K562 (cell line): ENCODE data around the gene CD38. TPM values are rescaled to one million over a fixed set of nuclear protein-coding genes. Genes with fewer than 3 reads are reported as not detected.

ENCODE experiments used
- ATAC-seq: fragments of 200-7000 bp; cut with Tn5 transposase; 3 replicates; pipeline ENCODE4 v1.9.1; 2020; ENCODE audit warnings: moderate library complexity
- BruUV-seq: library from RNA; stranded (reverse); fragments of 400-500 nt; replicated peaks from 2 replicates; lab custom pipeline; 2021; lab: Mats Ljungman, UMichigan
- CTCF ChIA-PET: fragments of 300-600 bp; formaldehyde crosslinking; extraction: SDS; loops from one replicate; lab custom pipeline; 2021; ENCODE audit warnings: low intra/inter-chr PET ratio; lab: Yijun Ruan, JAX
- POLR2A ChIA-PET: fragments of 300-600, 350-650 bp; sonication (Branson Sonifier 250); formaldehyde crosslinking; extraction: SDS; loops from one replicate; lab custom pipeline; 2021; ENCODE audit warnings: antibody characterized with exemption, inconsistent platforms; lab: Yijun Ruan, JAX
- DNase-seq, 4 experiments: peaks; one replicate each; pipeline versions ENCODE4 v3.0.0 to v3.0.0-alpha.2; 2011 to 2018; ENCODE audit warnings: low spot score in 3 of 4, mixed read lengths in 3 of 4; ENCODE audit errors: extremely low read depth in 1 of 4
- FAIRE-seq: peaks from 2 replicates; lab custom pipeline; 2011; peaks lifted over from hg19 to GRCh38; lab: Jason Lieb, UNC
- H2AFZ ChIP-seq: 2 replicates; pipeline ENCODE4 v1.6.0; 2011; ENCODE audit warnings: low read depth, low read length, control low read depth, inconsistent platforms
- H3K27ac ChIP-seq: fragments of 200-600 bp; 3 replicates; pipeline ENCODE4 v1.8.0; 2011; ENCODE audit warnings: low read depth, mild to moderate bottlenecking, control low read depth, inconsistent platforms, low read length, moderate library complexity, mixed read lengths; ENCODE audit errors: extremely low read depth
- H3K27me3 ChIP-seq, 2 experiments: fragments of 300-600 bp in 1 of 2; 2 replicates in 1 of 2; 3 replicates in 1 of 2; pipeline versions ENCODE4 v1.6.0 to v1.8.0; 2011; ENCODE audit warnings: inconsistent platforms in 2 of 2, low read length in 2 of 2, mild to moderate bottlenecking in 1 of 2, mixed read lengths in 1 of 2, moderate library complexity in 1 of 2; ENCODE audit not compliant: control insufficient read depth in 2 of 2, insufficient read depth in 2 of 2
- H3K36me3 ChIP-seq: fragments of 300-600 bp; 3 replicates; pipeline ENCODE4 v1.8.0; 2011; ENCODE audit warnings: mild to moderate bottlenecking, low read length, inconsistent platforms; ENCODE audit not compliant: control insufficient read depth, insufficient read depth
- H3K4me1 ChIP-seq, 2 experiments: fragments of 200-600 bp in 1 of 2; replicated peaks in 1 of 2; 2 replicates in 1 of 2; 3 replicates in 1 of 2; pipeline versions ENCODE4 v1.5.1 to v1.8.0; 2011; ENCODE audit warnings: inconsistent platforms in 2 of 2, low read length in 2 of 2, mild to moderate bottlenecking in 1 of 2, mixed read lengths in 1 of 2, moderate library complexity in 1 of 2; ENCODE audit not compliant: control insufficient read depth in 2 of 2, insufficient read depth in 2 of 2
- H3K4me2 ChIP-seq: 2 replicates; pipeline ENCODE4 v1.6.1; 2011; ENCODE audit warnings: low read length, control low read depth, inconsistent platforms, mixed read lengths; ENCODE audit not compliant: insufficient read depth
- H3K4me3 ChIP-seq: fragments of 200-600 bp; sonication (generic), shearing (Covaris generic); 2 replicates; pipeline ENCODE4 v1.5.1; 2016; ENCODE audit warnings: control low read depth, inconsistent platforms
- H3K79me2 ChIP-seq: fragments of 200-600 bp; 3 replicates; pipeline ENCODE4 v1.8.0; 2011; ENCODE audit warnings: low read length, inconsistent platforms; ENCODE audit not compliant: control insufficient read depth, insufficient read depth
- H3K9ac ChIP-seq, 2 experiments: 2 replicates each; pipeline versions ENCODE4 v1.6.0 to v1.6.1; 2011; ENCODE audit warnings: low read depth in 2 of 2, low read length in 2 of 2, control low read depth in 1 of 2, inconsistent platforms in 1 of 2, mild to moderate bottlenecking in 1 of 2, mixed read lengths in 1 of 2; ENCODE audit not compliant: insufficient read depth in 1 of 2
- H3K9me1 ChIP-seq: one replicate; pipeline ENCODE4 v1.6.0; 2011; ENCODE audit warnings: inconsistent platforms, mild to moderate bottlenecking, low read length, moderate library complexity; ENCODE audit not compliant: control insufficient read depth, insufficient read depth
- H3K9me3 ChIP-seq: replicated peaks from 2 replicates; pipeline ENCODE4 v1.5.1; 2011; ENCODE audit warnings: low read depth, low read length, inconsistent platforms; ENCODE audit not compliant: control insufficient read depth, insufficient read depth
- H4K20me1 ChIP-seq: replicated peaks from 2 replicates; pipeline ENCODE4 v1.6.1; 2011; ENCODE audit warnings: low read length, inconsistent platforms, mixed read lengths; ENCODE audit not compliant: control insufficient read depth, insufficient read depth
- BRCA1 ChIP-seq, 2 experiments: fragments of 450-650 bp in 1 of 2; sonication (generic) in 1 of 2; formaldehyde crosslinking in 1 of 2; IDR thresholded peaks; 2 replicates each; pipeline versions ENCODE4 v1.5.0 to v1.6.1; 2017 to 2020; ENCODE audit warnings: mild to moderate bottlenecking in 1 of 2, missing genetic modification reagents in 1 of 2
- CC2D1A ChIP-seq: fragments of 450-650 bp; IDR thresholded peaks from 2 replicates; pipeline ENCODE4 v1.6.1; 2017; ENCODE audit warnings: mild to moderate bottlenecking
- CHD1 ChIP-seq: fragments of 200-600 bp; sonication (generic); IDR thresholded peaks from one replicate; pipeline ENCODE4 v1.6.1; 2012; ENCODE audit warnings: mild to moderate bottlenecking, moderate library complexity, low read length, inconsistent platforms
- EP300 ChIP-seq: IDR thresholded peaks from 2 replicates; pipeline ENCODE4 v1.6.1; 2012; ENCODE audit warnings: low read length, improper control_type of control experiment
- FOS ChIP-seq: IDR thresholded peaks from 3 replicates; pipeline ENCODE4 v1.6.1; 2011; ENCODE audit not compliant: insufficient read length; ENCODE audit errors: extremely low read depth
- KLF6 ChIP-seq: fragments of 250-450 bp; sonication (Bioruptor Pico); IDR thresholded peaks from 2 replicates; pipeline ENCODE4 v1.4.0; 2020; ENCODE audit warnings: mild to moderate bottlenecking, moderate library complexity, borderline replicate concordance
- NFATC3 ChIP-seq: fragments of 450-650 bp; IDR thresholded peaks from 2 replicates; pipeline ENCODE4 v1.6.1; 2017; ENCODE audit warnings: mild to moderate bottlenecking
- RUNX1 ChIP-seq: sonication (generic); IDR thresholded peaks from 2 replicates; pipeline ENCODE4 v1.6.1; 2016; ENCODE audit warnings: antibody characterized with exemption, low read depth
- ZNF174 ChIP-seq: fragments of 250-450 bp; sonication (Bioruptor Pico); IDR thresholded peaks from 2 replicates; pipeline ENCODE4 v1.4.0; 2020; ENCODE audit warnings: mild to moderate bottlenecking
- ZNF224 ChIP-seq: sonication (generic); formaldehyde crosslinking; IDR thresholded peaks from 2 replicates; pipeline ENCODE4 v1.8.0; 2022; ENCODE audit warnings: mild to moderate bottlenecking, missing genetic modification reagents
- ZNF780A ChIP-seq: fragments of 250-450 bp; sonication (Bioruptor Pico); IDR thresholded peaks from 2 replicates; pipeline ENCODE4 v1.5.0; 2021; ENCODE audit warnings: mild to moderate bottlenecking
- ZNF830 ChIP-seq: fragments of 250-450 bp; sonication (Bioruptor Pico); IDR thresholded peaks from 2 replicates; pipeline ENCODE4 v1.5.0; 2021; ENCODE audit warnings: mild to moderate bottlenecking
- WGBS: fragments of 100-300 bp; shearing (Covaris generic); methylation state at CpG from one replicate; pipeline ENCODE4 v1.1.6; 2016; ENCODE audit warnings: low coverage, mixed read lengths; ENCODE audit not compliant: insufficient coverage; ENCODE audit errors: missing lambda C conversion rate; 5-methylcytosine and 5-hydroxymethylcytosine counted together
- in situ Hi-C: fragments of 300-500 bp; cut with MboI; formaldehyde crosslinking; loops from 4 replicates; pipeline ENCODE4 v1.15.0; 2018; ENCODE audit warnings: inconsistent platforms, mixed read lengths
- intact Hi-C: fragments of 100-400 bp; cut with micrococcal nuclease; formaldehyde crosslinking; loops from 2 replicates; pipeline ENCODE4 v1.14.2; 2022
- polyA plus RNA-seq, 8 experiments: library from polyadenylated mRNA; depleted of rRNA in 4 of 8; stranded (reverse) in 5 of 8; unstranded in 3 of 8; fragments of >200 nt; fragmentation: Nextera tagmentation in 2 of 8; fragmentation: Illumina TruSeq in 1 of 8; extraction: Ambion mirVana in 2 of 8; extraction: Trizol in 1 of 8; gene quantifications; 2 replicates each; pipeline versions ENCODE4 v1.2.1 to v1.2.3, GENCODE V29; 2011 to 2014; ENCODE audit warnings: inconsistent platforms in 1 of 8, missing spikeins in 1 of 8
- total RNA-seq, 7 experiments: library from RNA; depleted of rRNA in 6 of 7; stranded (reverse); fragments of >200 nt in 6 of 7; fragmentation: Illumina TruSeq in 2 of 7; extraction: Trizol in 2 of 7; gene quantifications; 2 replicates each; pipeline versions ENCODE4 v1.2.1 to v1.2.3, GENCODE V29; 2011 to 2021; ENCODE audit warnings: low replicate concordance in 1 of 7
- TF ChIP-seq, protein P1 (sequence below): fragments of 450-650 bp; IDR thresholded peaks from 2 replicates; pipeline ENCODE4 v1.6.1; 2018; ENCODE audit warnings: mild to moderate bottlenecking, low read depth; ENCODE audit not compliant: partially characterized antibody
- TF ChIP-seq, protein P2 (sequence below): fragments of 450-650 bp; IDR thresholded peaks from 2 replicates; pipeline ENCODE4 v1.6.1; 2016; ENCODE audit warnings: borderline replicate concordance
- TF ChIP-seq, protein P3 (sequence below): fragments of 250-450 bp; sonication (Bioruptor Pico); IDR thresholded peaks from 2 replicates; pipeline ENCODE4 v1.4.0; 2020; ENCODE audit warnings: mild to moderate bottlenecking, moderate library complexity

The CD38 gene
- total and polyA plus RNA-seq, 9 of the 15 experiments (the other 6 are each of a cell fraction or from before 2014, with no cell fraction given) = 0.04 to 0.06 (median 0.04) TPM; not detected in 5

DNA sequence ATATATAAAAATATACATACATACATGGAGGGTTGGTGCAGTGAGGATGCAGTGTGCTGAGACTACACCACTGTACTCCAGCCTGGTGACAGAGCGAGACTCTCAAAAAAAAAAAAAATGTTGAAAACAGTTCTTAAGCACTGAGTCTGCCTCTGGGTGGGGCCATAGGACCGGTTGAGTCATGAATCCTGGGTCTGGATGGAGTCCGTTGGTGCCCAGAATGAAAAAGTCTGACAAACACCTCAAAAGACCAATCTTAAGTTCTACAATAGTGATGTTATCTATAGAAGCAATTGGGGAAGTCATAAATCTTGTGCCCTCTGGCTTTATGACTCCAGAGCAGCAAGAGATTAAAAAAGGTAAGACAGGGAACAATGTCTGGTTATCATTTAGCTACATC lies 90.0 kb downstream of the CD38 start (continued):
- TF ChIP-seq, protein P1, sequence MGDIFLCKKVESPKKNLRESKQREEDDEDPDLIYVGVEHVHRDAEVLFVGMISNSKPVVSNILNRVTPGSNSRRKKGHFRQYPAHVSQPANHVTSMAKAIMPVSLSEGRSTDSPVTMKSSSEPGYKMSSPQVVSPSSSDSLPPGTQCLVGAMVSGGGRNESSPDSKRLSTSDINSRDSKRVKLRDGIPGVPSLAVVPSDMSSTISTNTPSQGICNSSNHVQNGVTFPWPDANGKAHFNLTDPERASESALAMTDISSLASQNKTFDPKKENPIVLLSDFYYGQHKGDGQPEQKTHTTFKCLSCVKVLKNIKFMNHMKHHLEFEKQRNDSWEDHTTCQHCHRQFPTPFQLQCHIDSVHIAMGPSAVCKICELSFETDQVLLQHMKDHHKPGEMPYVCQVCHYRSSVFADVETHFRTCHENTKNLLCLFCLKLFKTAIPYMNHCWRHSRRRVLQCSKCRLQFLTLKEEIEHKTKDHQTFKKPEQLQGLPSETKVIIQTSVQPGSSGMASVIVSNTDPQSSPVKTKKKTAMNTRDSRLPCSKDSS = no peak
- TF ChIP-seq KLF6 = no peak

DNA sequence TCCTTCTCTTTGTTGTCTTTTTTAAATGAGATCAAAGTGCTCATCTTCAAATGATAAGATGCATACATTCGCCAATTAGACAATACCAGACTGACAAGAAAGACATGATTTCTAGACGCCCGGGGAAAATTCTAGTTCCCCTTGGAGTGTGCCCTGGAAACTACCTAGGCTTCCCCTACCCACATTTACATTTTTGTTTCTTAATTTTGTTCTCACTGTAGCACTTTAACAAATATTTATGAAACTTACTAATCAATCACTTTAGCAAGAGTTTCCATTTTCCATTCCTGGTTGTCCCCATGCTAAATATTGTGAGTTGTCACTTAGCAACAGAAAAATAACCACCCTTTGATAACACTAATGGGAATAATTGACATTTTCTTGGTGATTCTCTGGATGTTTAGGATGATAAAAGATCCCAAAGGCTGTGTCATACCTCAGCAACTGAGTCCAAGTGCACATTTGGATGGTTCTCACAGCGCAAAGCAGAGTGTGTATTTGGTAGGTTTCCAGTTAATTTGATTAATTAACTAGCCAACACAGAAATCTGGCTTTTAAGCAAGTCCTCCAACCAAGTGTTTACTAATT lies 90.8 kb downstream of the CD38 start:
- FAIRE-seq = no peak

More for the DNA sequence above, 90.8 kb downstream of the CD38 start:
- intact Hi-C loops = loop anchor here (5.0 kb wide), 1 partner anchor 88 kb away; no protein-coding TSS in a partner anchor
- no peak overlapping the region for H3K4me2 ChIP-seq
- in situ Hi-C loops = no loop called here
- H2AFZ ChIP-seq = no peak overlapping the region
- DNase-seq = no peak
- no peaks in the 10 kb centered on the region for H3K9me1 ChIP-seq
- BruUV-seq = no TSS peak
- POLR2A ChIA-PET = no interaction called here
- H3K9ac ChIP-seq = no peak overlapping the region
- no peaks in the 10 kb centered on the region; the same call in 1 of the 2 replicates for H3K9me3 ChIP-seq
- H3K79me2 ChIP-seq = no peaks in the 10 kb centered on the region
- no peak for TF ChIP-seq EP300
- no peak for TF ChIP-seq ZNF174 (CRISPR knock-in tag)
- no peak for TF ChIP-seq BRCA1 (IDR thresholded peaks at IDR 0.05)
- no peak for TF ChIP-seq BRCA1 (CRISPR knock-in tag; IDR thresholded peaks at IDR 0.05)
- no peak for TF ChIP-seq CC2D1A
- TF ChIP-seq FOS = no peak
- no peak for TF ChIP-seq ZNF224 (CRISPR knock-in tag)
- TF ChIP-seq, protein P2, sequence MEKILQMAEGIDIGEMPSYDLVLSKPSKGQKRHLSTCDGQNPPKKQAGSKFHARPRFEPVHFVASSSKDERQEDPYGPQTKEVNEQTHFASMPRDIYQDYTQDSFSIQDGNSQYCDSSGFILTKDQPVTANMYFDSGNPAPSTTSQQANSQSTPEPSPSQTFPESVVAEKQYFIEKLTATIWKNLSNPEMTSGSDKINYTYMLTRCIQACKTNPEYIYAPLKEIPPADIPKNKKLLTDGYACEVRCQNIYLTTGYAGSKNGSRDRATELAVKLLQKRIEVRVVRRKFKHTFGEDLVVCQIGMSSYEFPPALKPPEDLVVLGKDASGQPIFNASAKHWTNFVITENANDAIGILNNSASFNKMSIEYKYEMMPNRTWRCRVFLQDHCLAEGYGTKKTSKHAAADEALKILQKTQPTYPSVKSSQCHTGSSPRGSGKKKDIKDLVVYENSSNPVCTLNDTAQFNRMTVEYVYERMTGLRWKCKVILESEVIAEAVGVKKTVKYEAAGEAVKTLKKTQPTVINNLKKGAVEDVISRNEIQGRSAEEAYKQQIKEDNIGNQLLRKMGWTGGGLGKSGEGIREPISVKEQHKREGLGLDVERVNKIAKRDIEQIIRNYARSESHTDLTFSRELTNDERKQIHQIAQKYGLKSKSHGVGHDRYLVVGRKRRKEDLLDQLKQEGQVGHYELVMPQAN = no peak
- no peak for TF ChIP-seq ZNF780A
- no peak for TF ChIP-seq ZNF830 (CRISPR knock-in tag)
- no peak for TF ChIP-seq RUNX1
- TF ChIP-seq, protein P3, sequence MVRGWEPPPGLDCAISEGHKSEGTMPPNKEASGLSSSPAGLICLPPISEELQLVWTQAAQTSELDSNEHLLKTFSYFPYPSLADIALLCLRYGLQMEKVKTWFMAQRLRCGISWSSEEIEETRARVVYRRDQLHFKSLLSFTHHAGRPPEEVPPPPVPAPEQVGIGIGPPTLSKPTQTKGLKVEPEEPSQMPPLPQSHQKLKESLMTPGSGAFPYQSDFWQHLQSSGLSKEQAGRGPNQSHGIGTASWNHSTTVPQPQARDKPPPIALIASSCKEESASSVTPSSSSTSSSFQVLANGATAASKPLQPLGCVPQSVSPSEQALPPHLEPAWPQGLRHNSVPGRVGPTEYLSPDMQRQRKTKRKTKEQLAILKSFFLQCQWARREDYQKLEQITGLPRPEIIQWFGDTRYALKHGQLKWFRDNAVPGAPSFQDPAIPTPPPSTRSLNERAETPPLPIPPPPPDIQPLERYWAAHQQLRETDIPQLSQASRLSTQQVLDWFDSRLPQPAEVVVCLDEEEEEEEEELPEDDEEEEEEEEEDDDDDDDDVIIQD = no peak
- TF ChIP-seq CHD1 = no peak
- no peak for TF ChIP-seq NFATC3
- H3K36me3 ChIP-seq = no peaks in the 10 kb centered on the region
- no peaks in the 10 kb centered on the region for H3K27me3 ChIP-seq
- no peaks in the 10 kb centered on the region for H4K20me1 ChIP-seq
- H3K4me1 ChIP-seq = no peaks in the 10 kb centered on the region
- CTCF ChIA-PET = no interaction called here
- H3K4me3 ChIP-seq = no peak overlapping the region
- 43% methylated on average over 4 of the region's 4 CpGs for WGBS
- ATAC-seq = no peak
- no peak overlapping the region for H3K27ac ChIP-seq
